ENCODE measurements around the gene FTO.
A peak's percentile ranks its signal among the peaks of the same experiment; 100 is the strongest.

Gene FTO

DNA sequence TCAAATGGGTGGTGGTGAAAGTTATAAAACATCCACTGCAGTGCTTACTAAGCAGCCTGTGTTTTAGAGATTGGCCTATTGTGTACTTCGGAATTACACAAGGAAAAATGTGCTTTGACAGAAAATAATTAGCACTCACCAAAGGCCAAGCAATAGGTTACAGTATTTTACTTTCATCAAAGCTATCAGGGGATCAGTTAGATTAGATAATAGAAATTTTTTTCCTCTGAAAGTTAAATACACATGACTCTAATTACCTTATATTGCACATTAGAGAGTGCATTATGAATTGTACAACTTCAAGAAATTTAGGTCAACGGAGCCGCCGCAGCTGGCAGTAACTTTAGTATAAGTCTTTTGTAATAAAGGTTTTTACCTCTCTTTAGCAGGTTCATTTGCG lies 232.6 kb downstream of the FTO start:
- no peak for DNase-seq (ENCODE audit: low read depth)

DNA sequence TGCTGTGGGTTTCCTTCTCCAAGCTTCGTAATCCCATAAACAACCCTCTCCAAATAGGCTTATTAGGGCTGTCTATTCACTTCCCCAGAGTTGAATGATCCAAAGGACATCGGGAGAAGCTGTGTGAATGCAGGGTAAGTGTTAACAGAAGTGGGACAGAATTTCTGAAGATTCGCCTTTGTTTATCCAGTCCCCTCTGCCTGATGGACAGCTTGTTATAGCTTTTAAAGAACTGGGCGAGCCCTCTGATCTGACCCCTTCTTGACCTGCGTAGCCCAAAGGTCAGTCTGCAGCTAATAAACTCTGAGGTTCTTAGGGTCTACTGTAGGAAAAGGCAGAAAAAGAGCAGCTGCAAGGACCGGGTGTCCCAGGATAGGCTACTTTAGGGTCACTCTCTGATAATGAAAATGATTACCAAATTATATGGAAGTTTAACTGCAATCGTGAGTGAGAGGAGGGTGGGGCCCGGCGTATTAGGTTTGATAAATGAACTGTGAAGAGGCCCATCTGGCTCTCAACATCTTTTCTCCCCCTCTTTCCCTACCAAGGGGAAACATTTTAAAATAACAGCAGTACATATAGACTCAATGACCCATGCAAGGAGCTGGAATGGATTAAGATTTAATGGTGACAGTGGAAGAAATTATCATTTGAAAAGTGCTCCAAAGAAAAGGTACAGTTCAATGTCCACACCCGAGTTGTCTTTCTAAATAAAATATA lies 233.4 kb downstream of the FTO start:
- TF ChIP-seq, protein P1, sequence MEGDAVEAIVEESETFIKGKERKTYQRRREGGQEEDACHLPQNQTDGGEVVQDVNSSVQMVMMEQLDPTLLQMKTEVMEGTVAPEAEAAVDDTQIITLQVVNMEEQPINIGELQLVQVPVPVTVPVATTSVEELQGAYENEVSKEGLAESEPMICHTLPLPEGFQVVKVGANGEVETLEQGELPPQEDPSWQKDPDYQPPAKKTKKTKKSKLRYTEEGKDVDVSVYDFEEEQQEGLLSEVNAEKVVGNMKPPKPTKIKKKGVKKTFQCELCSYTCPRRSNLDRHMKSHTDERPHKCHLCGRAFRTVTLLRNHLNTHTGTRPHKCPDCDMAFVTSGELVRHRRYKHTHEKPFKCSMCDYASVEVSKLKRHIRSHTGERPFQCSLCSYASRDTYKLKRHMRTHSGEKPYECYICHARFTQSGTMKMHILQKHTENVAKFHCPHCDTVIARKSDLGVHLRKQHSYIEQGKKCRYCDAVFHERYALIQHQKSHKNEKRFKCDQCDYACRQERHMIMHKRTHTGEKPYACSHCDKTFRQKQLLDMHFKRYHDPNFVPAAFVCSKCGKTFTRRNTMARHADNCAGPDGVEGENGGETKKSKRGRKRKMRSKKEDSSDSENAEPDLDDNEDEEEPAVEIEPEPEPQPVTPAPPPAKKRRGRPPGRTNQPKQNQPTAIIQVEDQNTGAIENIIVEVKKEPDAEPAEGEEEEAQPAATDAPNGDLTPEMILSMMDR (IDR thresholded peaks at IDR 0.05; ENCODE audit: insufficient read depth, low read depth, low read length, missing control alignments): no peak
- H3K4me3 ChIP-seq (ENCODE audit: low read depth, low read length): no peak overlapping the region
- DNase-seq (ENCODE audit: low read depth): no peak

More for the DNA sequence above, 232.6 kb downstream of the FTO start:
- no peak overlapping the region for H3K4me3 ChIP-seq (ENCODE audit: low read depth, low read length)
- TF ChIP-seq, protein P1 (IDR thresholded peaks at IDR 0.05; ENCODE audit: insufficient read depth, low read depth, low read length, missing control alignments): no peak

DNA sequence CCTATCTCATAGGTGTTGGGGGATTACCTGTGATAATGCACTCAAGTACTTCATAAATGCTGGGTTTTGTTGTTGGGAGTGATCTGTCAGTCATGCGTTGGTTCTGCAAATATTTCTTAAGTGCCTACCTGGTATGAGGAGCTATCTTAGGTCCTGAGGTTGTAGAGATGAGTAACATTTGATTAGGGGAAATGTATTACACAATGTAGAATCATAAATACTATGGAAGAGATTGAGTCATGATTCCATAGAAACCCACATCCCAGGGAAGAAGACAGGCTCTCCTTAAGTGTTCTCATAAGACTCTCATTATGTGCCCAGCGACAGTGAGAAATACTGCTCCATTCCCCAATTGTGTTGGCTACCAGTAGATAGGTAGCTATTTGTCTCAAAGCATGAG lies 240.1 kb downstream of the FTO start:
- no peak overlapping the region for H3K4me3 ChIP-seq (ENCODE audit: low read depth, low read length)
- TF ChIP-seq, protein P1 (IDR thresholded peaks at IDR 0.05; ENCODE audit: insufficient read depth, low read depth, low read length, missing control alignments): no peak
- no peak for DNase-seq (ENCODE audit: low read depth)

DNA sequence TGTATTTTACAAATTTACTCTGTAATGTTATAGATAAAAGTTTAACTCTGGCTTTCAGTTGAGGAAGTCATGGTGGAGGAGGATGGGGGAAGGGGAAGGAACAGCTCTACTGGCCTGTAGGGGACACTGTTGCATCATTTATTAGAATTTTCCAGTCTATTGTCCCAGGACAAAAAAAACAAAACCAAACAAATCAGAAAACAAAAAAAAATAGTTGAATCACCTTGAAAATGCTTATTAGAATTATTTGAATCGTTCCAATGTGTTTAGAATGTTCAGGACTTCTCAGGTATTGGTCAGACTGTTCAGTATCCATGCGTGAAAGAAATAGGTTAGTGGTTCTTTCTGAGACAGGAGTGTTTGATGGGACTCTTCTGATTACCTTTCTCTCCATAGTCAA lies 242.0 kb downstream of the FTO start:
- DNase-seq (ENCODE audit: low read depth): peak; percentile 48
- TF ChIP-seq, protein P1 (IDR thresholded peaks at IDR 0.05; ENCODE audit: insufficient read depth, low read depth, low read length, missing control alignments): peak; percentile 66

DNA sequence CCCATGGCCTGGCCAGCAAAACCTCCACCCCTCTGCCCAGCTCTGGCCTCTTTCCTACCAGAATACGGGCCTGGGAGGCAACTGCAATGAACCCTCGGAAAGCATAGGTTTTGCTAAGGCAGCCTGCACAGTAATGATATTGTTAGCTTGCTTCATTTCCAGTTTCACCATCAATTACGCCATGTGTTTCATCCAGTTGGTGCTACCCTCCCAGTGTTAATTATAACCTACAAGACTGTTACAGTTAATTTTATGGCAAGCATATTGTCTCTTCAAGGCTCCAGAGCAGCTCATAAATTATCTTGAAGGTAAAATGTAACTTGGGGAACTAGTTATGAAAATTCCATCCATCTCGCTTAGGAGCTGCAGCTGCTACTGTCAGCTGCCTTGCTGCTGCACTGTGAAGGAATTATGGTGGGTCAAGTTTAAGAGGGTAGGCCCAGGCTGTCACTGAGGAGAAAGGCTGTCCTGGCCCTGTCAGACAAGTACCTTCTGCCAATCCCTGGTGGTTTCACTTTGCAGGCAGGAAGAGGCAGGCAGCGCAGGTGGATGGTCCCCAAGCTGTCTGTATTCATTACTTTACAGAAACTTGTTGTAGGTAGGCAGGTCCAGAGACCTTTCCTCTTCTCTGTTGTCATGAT lies 242.9 kb downstream of the FTO start:
- TF ChIP-seq, protein P1 (IDR thresholded peaks at IDR 0.05; ENCODE audit: insufficient read depth, low read depth, low read length, missing control alignments): no peak
- DNase-seq (ENCODE audit: low read depth): no peak
- no peak overlapping the region for H3K4me3 ChIP-seq (ENCODE audit: low read depth, low read length)

More for the DNA sequence above, 242.0 kb downstream of the FTO start:
- H3K4me3 ChIP-seq (ENCODE audit: low read depth, low read length): no peak overlapping the region

DNA sequence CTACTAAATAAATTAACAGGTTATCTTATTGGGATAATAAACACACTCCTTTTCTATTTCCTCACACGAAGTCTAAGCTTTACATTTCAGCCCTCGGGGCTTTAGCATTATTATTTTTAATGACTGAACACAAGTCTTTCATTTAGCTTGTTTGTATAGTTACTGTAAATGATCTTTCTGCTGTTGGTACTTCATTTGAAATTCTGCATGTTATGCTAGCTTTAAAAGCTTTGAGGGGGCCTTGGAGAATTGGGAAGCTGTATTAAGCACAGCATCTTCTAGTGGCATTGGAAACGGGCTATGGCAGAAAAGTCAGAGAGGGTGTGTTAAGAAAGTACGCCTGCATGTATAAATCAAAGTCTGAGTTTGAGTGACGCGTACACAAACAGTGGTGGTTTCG lies 243.7 kb downstream of the FTO start:
- H3K4me3 ChIP-seq (ENCODE audit: low read depth, low read length): no peak overlapping the region
- no peak for DNase-seq (ENCODE audit: low read depth)
- TF ChIP-seq, protein P1 (IDR thresholded peaks at IDR 0.05; ENCODE audit: insufficient read depth, low read depth, low read length, missing control alignments): no peak

All from GM12865 (cell line).